ENCODE data around the gene SERPINB2.
A peak's percentile ranks its signal among the peaks of the same experiment; 100 is the strongest.
"Not testable (repeated sequence)": the region's sequence is repeated elsewhere in the genome, so short reads cannot be mapped to it uniquely, and the experiment has no call there.

The SERPINB2 gene

DNA sequence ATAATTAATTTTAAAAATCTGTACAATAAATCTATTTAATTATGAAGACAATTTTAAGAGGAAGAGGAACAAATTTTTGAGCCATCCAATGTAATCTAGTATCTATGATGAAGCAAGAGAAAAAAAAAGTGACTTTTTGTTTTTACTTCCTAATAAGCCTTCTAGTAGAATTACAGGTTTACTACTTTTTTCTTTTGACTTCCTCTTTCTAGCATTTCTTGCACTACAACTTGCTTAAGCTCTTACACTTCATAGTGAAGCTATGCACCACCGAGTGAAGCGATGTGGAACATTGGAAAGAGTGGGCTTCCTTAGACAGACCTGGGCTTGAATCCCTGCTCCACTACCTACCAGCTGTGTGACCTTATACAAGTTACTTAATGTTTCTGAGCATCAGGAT lies 2.1 kb downstream of the SERPINB2 start:
- DNase-seq: no peak

DNA sequence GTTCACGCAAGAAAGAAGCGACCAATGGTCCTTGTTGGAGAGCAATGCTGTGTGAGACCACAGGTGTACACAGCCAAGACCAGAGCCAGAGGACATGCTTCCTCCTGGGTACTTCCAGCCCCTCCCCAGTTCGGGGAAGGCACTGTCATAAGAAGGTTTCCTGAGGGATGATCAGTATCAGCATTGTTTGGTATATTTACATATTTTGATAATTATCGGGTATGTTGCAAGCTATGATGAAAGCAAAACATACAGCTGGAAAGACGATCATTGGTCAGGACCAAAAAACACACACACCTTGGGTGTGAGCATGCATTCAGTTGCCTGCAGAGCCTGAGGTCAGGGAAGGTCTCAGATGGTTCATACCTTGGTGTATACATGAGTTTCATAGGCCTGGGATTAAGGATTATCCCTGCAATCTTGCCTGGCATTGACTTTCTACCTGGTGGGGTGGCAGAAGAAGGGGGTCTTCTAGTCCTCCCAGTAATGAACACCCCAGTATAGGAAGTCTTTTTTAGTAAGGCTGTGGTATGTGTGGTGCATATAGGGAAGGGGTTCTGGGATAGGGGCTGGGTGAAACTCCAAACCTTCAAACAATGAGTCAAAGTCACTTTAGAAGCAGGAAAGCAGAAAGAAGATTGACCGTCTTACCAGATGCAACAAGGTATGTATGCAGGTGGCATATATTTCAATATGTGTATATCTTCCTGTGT lies 2.9 kb downstream of the SERPINB2 start:
- no peak for DNase-seq

DNA sequence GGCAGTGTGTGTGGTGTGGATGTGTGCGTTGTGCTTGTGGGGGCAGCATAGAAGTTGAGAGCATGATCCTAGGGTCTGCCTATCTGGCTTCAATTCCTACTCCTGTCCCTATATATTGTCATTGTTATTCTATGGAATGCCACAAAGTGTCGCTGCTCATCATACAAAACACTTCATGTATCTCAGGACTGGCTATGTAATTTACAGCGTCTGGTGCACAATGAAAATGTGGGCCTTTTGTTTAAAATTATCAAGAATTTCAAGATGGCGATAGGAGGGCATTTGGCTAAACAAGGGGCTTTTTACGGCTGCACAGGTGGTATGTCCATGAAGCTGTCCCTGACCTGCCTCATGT lies 3.4 kb downstream of the SERPINB2 start:
- no peak for DNase-seq

DNA sequence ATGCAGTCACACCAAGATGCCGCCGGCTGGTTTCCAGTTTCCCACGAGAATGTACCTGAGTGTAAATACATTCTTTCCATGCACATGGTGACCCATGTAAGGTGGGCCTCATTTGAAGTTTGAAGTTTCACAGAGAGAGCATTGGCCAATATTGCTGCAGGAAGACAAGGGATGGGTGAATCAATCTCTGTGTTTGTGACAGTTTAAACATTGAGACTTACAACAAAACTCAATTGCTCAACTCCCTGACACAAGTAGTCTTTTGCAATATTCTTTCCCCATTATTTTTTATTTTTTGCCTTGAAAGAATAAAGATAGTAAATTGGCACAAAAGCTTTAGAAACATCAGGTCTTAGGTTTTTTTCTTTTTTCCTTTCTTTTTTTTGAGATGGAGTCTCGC lies 5.1 kb downstream of the SERPINB2 start:
- no peak for DNase-seq

DNA sequence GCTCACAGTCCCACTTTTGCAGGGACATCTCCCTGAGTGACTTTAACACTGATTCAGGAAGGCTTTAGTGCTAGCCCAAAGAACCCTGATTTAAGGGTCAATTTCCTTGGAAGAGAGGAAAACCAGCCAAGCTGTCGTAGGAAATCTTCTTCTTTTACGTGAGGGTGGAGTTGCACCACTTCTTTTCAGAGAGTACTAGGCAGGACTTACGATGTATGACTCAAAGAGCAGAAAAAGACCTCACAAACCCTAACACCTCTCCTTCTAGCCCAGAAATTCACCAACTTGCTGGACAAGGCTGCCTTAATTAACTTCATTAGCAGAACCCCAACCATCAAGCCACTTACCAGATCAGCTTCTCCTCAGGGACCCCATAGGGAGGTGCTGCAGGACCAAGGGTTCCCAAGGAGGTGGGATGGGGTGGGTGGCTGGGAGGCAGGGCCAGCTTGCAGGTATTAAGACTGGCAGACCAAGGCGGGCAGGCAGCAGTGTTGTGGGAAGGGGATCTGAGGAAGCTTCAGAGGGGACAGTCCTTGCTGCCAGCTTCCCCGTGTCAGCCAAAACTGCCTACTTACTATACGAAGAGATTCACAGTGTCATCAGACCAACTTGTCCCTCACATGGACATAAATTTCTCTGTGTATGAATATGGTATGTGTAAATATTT lies 6.7 kb downstream of the SERPINB2 start:
- no peak for DNase-seq

DNA sequence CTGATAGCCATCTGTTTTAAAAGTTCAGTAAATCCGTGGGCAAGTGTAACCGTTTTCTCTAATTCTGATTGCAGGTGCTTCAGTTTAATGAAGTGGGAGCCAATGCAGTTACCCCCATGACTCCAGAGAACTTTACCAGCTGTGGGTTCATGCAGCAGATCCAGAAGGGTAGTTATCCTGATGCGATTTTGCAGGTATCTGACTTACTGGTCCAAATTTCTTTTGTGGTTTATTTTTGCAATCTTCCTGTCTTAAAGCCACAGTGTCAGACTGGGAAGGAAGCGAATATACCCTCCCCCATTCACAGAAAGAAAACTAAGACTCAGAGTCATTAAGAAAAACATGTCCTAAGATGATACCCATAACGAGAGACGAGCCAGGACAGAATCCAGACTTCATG lies 7.7 kb downstream of the SERPINB2 start:
- DNase-seq: no peak

DNA sequence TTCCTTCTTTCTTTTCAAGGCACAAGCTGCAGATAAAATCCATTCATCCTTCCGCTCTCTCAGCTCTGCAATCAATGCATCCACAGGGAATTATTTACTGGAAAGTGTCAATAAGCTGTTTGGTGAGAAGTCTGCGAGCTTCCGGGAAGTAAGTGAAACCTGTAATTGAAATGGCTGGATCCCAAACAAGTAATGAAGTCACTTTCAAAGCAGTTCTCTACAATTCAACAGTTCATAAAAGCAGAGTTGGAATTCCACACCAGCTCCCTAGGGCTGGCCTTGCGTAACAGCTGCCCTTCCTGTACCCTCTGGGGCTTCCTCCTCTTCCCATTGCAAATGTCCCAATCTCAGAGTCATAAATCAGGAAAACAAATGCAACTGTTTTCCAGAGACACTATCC lies 9.6 kb downstream of the SERPINB2 start:
- DNase-seq: no peak

DNA sequence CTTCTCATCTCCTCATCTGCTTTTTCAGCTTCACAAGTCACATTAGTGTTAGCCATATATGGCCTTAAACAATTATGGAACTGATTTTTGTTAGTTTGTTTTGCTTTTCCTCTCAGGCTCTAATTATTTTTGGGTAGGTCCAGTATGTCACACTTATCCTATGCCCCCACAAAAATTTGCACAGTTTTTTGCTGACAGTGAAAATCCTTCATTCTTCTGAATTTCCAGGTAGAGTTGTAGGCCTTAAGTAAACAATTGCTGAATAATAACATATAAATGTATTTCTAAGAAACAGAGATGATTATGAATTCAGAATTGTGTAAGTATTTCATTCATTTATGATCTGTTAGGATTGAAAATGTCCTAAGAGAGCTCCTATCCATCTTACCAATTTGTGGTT lies 11.7 kb downstream of the SERPINB2 start:
- DNase-seq: no peak

DNA sequence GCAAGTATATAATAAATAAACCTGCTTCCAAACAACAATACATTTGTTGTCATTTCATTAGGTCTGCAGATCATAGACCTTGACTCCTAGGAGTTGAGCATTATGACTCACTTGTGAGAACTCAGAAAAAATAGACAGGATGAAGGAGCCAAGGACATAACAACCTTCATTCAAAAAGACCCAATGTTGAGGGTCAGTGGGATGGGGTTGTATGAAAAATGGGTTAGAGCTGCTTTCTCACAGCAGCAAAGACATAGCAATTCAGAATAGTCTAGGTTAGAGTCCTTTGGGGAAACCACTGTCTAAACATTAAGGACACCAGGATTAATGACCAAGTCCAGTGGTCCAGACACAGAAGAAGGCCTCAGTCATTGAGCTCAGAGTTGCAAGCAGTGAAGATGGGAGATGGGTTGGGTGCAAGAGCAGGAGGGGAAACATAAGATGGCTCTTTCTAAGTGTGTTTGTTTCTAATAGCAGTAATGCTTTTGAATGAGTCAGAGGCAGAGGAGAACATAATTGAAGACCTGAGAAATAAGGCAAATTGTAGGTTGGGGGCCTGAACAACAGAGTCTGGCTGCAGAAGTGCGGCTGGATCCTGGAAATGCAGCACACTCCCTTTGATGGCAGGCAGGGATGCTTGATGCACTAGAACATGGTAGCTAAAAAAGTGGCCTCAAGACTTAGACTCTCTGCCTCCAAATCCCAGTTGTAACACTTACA lies 16.5 kb downstream of the SERPINB2 start:
- DNase-seq: no peak

DNA sequence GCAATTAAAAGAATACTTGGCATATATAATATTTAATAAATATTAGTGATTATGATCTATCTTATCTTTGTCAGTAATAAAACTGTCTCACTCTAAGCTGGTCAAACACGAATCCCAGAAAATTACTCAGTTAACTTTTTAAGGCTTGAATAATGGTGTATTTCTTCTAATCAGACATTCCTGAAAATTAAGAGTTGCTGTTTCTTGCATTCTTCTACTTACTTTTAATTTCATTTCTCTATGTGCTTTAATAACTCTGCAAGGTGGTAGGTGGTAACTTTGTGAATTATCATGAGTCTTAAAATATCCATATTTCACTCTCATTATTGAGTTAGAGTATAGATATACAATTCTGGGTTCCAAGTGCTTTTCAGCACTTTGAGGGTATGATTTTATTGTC lies 17.2 kb downstream of the SERPINB2 start:
- no peak for DNase-seq

DNA sequence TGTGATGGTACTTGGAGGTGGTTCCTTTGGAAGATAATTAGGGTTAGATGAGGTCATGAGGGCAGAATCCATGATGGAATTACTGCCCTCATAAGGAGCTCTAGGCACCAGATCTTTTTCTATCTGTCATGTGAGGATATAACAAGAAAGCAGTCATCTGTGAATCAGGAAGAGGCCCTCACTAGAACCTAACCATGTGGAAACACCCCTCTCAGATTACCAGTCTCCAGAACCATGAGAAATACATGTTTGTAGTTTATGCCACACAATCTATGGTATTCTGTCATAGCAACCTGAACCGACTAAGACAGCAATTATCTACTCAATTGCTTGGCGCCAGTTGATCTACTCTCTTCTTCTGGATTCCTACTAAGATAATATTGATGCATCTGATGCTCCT lies 17.9 kb downstream of the SERPINB2 start:
- no peak for DNase-seq

DNA sequence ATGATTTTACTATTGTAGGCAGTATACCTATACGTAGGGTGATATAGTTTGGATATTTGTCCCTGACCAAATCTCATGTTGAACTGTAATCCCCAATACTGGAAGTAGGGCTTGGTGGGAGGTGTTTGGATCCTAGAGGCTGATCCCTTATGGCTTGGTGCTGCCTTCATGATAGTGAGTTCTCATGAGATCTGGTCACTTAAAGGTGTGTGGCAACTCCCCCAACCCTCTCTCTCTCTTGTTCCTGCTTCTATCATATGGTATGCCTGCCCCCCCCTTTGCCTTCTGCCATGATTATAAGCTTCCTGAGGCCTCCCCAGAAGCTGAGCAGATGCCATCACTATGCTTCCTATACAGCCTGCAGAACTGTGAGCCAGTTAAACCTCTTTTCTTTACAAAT lies 18.6 kb downstream of the SERPINB2 start:
- no peak for DNase-seq

DNA sequence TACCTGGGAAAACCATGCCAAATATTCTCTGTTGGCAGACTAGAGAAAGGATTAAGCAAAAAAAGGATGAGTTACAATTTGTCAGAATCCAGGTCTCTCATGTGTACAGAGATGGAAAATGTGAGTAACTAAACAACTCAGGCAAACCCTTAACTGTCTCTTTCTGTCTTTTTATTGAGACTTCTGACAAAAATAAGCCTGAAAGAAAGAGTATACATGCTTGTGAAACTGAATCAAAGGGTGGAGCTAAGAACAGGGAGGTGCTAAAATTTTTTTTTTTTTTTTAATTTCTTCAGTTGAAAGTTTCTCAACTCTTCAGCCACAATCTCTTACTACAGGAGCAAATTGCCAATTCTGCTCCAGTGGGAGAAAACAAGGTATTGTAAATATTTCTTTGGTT lies 20.2 kb downstream of the SERPINB2 start, which contains the start of gene SERPINB10:
Gene SERPINB10 (plus strand): TSS at position 295 of the 400 bp plus-strand sequence. CDS start 7,553 bp downstream, outside the sequence.
- no peak for DNase-seq

DNA sequence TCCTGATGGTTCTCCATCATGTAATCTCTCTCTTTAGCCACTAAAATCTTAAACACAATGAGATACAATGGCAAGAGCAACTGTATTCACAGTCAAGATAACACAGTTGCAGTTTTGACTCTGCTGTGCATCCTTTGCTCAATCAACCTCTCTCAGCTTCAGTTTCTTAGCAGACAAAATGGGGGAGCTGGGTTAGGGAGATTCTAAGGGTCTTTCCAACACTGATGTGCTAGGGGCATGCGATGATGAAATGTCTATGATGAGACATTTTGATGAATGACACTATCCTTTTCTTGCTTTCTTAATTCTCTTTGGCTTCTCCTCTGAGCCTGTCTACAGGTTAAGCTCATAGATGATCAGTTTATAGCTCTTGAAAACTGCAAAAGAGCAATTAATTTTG lies 21.4 kb downstream of the SERPINB2 start:
- no peak for DNase-seq

DNA sequence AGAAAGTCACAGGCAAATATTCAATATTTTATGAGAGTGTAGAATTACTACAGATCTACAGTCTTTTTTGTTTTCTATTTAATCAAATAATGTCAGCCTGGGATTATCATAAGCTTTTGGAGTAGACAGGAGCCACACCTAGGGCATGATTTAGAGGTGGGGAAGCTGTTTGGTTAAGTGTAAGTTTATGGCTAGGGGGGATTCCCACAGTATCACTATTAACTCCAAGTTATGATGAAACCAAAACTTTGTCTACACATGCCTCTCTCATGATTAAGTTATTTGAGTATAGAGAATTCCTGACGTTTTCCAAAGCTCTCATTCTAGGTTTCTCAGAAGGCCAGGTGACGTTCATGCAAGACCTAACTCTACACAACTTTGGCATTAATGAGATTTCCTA lies 22.4 kb downstream of the SERPINB2 start:
- no peak for DNase-seq

DNA sequence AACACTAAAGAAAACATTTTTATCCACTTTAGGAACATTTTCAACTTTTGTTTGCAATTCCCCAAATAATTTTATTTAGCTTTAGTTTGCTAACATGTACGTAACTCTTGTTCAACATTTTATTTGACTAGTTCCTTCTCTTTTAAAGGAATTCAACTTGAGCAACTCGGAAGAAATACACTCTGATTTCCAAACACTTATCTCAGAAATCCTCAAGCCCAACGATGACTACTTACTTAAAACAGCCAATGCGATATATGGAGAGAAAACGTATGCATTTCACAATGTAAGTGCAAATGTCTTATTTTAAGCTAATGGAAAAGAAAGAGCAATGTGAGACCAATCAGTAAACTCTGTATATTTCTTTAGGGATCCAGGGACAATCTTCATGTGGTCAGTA lies 30.3 kb downstream of the SERPINB2 start:
- DNase-seq: no peak

DNA sequence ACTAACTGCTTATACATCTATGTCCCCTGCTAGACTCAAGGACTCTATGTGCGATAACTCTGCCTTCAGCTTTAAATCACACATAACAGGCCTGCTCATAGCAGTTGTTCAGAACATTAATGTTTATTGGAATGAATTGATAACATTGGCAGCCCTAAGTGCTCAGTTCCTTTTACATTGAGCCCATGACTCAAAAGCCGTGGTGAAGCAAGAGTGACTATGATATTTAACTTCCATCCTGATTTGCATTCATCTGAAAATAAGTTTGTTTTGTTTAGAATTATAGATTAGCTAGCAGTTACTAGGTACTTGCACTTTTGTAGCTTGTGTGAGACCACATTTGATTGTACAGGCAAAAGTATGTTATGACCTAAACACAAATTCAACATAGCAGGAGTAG lies 34.5 kb downstream of the SERPINB2 start:
- no peak for DNase-seq

DNA sequence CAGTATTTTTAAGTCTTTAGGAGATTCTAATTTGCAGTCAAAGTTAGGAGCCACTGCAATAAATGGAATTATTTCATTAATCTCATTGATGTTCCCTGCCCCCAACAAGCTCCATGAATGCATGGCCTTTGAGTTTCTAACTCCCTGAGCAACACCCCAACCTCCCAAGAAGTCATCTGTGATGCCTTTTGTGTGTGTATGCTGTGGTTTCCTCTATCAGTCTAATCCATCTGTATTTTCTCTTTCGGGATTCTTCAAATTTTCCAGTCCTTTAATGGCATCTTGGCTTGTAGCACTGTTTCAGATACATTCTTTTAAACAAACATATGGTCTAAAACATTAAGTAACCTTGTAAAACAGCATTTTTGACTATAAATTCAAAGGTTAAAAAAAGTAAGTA lies 37.0 kb downstream of the SERPINB2 start:
- no peak for DNase-seq

DNA sequence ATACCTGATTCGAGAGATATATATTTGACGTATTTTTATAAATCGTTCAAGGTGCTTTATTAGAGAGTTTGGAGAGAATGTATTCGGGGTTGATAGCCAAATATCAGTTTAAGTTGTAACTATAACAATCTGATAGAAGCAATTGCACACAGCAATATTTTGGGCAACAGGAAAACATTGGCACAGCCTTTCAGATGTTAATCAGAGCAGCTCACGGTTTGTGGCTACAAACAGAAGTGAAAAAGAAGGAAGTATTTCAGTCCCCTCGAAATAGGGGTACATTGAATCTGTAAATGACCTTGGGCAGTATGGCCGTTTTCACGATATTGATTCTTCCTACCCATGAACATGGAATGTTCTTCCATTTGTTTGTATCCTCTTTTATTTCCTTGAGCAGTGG lies 40.8 kb downstream of the SERPINB2 start:
- no peak for DNase-seq

DNA sequence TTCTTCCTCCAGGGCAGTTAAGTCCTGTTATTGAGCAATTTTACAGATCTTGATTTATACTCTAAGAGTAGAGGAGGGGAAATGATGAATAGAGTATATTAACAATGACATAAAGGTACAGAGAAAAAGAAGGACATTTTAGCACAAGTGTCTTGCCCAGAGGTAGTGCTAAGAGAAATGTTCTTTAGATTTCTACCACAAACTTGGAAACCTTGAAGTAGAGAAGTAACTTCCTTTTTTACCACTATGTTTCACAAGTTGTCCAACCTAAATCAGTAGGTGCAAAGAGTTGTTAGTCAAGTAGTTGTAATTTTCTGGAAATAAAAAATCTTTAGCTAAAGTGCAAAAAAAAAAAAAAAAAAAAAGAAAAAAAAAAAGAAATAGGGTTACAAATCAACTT lies 41.9 kb downstream of the SERPINB2 start:
- DNase-seq: not testable (repeated sequence)

DNA sequence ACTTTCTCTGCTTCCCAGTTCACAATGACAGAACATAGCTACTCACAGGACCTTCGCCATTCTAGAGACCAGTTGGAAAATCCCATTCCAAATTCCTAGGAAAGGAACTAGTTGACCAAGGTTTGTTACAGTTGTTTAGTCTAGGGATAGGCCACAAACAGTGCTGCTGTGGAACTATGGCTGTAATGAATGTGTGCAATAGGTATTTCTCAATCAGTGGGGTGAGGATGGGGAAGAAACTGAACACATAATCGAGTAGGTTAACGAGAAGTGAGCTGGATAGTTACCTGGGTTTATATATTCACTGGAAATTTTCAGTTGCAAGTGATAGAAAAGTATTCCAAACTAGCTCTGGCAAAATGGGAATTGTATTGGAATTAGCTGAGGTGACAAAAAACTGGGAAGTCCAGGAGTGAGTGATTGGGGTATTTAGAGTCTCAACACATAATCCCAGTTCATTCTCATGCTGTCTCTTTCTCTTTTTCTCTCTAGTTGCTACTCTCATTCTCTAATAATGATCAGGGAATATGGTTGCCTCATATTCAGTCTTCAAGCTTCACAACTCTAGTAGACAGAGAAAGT lies 43.4 kb downstream of the SERPINB2 start:
- no peak for DNase-seq

DNA sequence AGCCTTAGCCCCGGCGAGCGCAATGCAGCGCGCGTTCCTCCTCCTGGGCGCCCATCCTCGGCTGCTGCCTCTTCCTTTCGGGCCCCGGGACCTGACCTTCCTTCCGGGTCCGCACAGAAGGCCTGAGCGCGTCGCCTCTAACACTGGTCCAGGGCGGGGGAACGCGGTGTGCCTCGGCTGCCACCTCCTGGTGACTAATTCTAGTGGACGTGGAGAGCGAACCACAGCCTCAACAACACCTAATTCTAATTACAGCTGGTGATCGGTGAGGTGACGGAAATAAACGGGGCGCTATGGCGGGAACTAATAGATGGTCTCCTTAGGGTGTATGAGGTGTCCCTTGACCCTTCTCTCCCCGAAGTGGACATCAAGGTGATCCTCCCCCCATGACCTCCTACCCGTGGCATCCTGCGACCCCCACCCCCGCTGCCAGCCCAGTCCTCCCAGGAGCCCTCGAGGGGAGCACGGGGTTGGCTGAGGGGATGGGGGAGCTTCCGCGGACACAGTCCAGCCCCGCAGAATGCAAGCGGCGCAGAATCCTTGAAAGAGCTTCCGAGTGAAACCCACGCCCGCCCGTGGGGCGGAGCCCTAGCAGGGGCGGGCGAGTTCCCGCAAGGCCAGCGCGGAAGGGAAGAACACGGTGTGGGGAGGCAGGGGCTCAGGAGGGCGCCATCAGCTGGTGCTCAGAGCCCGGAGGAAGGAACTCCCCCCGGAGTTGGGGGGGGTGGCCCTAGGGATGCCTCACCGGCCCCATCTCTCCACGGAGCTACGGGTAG lies 48.8 kb downstream of the SERPINB2 start:
- peak; percentile 76 for DNase-seq

DNA sequence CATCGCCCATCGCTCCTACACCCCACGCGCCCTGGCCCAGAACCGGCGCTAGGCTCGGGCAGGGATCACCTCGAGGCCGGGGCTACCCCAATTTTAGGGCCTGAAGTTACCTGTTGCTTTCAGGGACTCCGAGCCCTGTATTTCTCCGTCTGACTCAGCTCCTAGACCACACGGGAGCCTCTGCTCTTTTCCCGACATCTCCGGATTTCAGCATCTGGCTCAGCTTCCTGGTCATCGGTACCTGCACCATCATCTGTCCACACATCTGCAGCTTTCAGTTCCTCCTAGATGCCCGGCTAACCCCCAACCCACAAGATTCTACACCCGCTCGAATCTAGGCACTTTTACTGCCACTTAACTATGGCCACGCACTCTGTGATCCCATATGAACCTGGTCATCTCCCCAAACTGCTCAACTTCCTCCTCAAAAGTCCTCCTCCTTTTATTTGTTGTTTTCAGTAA lies 49.5 kb downstream of the SERPINB2 start:
- no peak for DNase-seq
